Esophagus squamous epithelium (tissue), 5 donors: ENCODE measurements around the gene TXNDC11. TPM values are rescaled to one million over a fixed set of nuclear protein-coding genes. Genes with fewer than 3 reads are reported as not detected.

ENCODE experiments used
- DNase-seq: peaks from one replicate; lab custom pipeline; 2025; lab: John Stamatoyannopoulos, UW
- H3K27ac ChIP-seq, 4 donors: fragments of 200-600 bp; sonication (generic); one replicate each; pipeline ENCODE4 v1.5.1; 2016 to 2019; ENCODE audit warnings: mild to moderate bottlenecking in 1 of 4
- H3K27me3 ChIP-seq, 4 donors: fragments of 200-600 bp; sonication (generic); 1 replicate in 3 of 4; 2 replicates in 1 of 4; pipeline versions ENCODE4 v1.5.1 to v1.6.0; 2017 to 2021; ENCODE audit warnings: antibody characterized with exemption in 1 of 4
- H3K36me3 ChIP-seq, 3 donors: fragments of 200-600 bp; sonication (generic); one replicate each; pipeline ENCODE4 v1.5.1; 2016 to 2019
- H3K4me1 ChIP-seq, 3 donors: fragments of 200-600 bp; sonication (generic); one replicate each; pipeline ENCODE4 v1.5.1; 2017 to 2019
- H3K4me3 ChIP-seq, 4 donors: fragments of 200-600 bp; sonication (generic); 1 replicate in 3 of 4; 2 replicates in 1 of 4; pipeline ENCODE4 v1.5.1; 2016 to 2019; ENCODE audit warnings: mild to moderate bottlenecking in 2 of 4, moderate library complexity in 1 of 4
- H3K9me3 ChIP-seq, 3 donors: fragments of 200-600 bp; sonication (generic); one replicate each; pipeline ENCODE4 v1.5.1; 2016 to 2019
- CTCF ChIP-seq, 6 experiments: fragments of 450-650 bp in 4 of 6; fragments of 200-600 bp in 2 of 6; sonication (generic) in 2 of 6; IDR thresholded peaks; one replicate each; pipeline ENCODE4 v1.5.1; 2016 to 2019; ENCODE audit warnings: antibody characterized with exemption in 6 of 6, mild to moderate bottlenecking in 4 of 6, moderate library complexity in 4 of 6
- POLR2A ChIP-seq, 4 donors: fragments of 450-650 bp; IDR thresholded peaks; one replicate each; pipeline ENCODE4 v1.6.1; 2017; ENCODE audit warnings: antibody characterized with exemption in 4 of 4, mild to moderate bottlenecking in 4 of 4, moderate library complexity in 3 of 4
- WGBS, 2 donors: methylation state at CpG; one replicate each; pipeline ENCODE4 v1.1.5; 2018; 5-methylcytosine and 5-hydroxymethylcytosine counted together
- intact Hi-C: fragments of 100-400 bp; cut with DNase I; formaldehyde crosslinking; loops from one replicate; pipeline ENCODE4 v1.15.0; 2022
- total RNA-seq, 4 donors: library from RNA; depleted of rRNA; stranded (reverse); fragments of >200 nt; gene quantifications; one replicate each; pipeline ENCODE4 v1.1.0, GENCODE V29; 2016
- donor health status: DM: yes; HTN: yes; CAD: no.

TXNDC11 gene
- total RNA-seq, 4 donors from 2014 or later: 26.0 to 39.1 (median 35.9) TPM

- TF ChIP-seq CTCF (IDR thresholded peaks at IDR 0.05) (no peak), POLR2A (IDR thresholded peaks at IDR 0.05) (no peak)
- WGBS, 2 donors: 74 to 94% methylated on average over 7 to 12 of the region's 13 CpGs
- intact Hi-C loops: no loop called here
- DNase-seq: no peak
- peaks cover 8 to 89% (median 22%) of the 10 kb centered on the region in 3 donors for H3K36me3 ChIP-seq
- H3K4me3 ChIP-seq: no peak overlapping the region
- H3K27ac ChIP-seq: peak overlapping the region in 2 of 4 donors; percentile 87 to 90
- no peaks in the 10 kb centered on the region for H3K27me3 ChIP-seq
- H3K9me3 ChIP-seq: no peaks in the 10 kb centered on the region
- peaks cover 40 to 87% (median 69%) of the 10 kb centered on the region in 3 donors for H3K4me1 ChIP-seq
Measured at GRCh38 chr16:11679250-11679649, 63.4 kb downstream of the TXNDC11 start.

- H3K27ac ChIP-seq: peak overlapping the region; percentile 76 to 90 (median 86)
- WGBS, 2 donors: 53 to 57% methylated on average over 18 of the region's 18 CpGs
- no peak overlapping the region for H3K4me3 ChIP-seq
- peaks cover 51 to 96% (median 80%) of the 10 kb centered on the region in 3 donors for H3K4me1 ChIP-seq
- intact Hi-C loops: no loop called here
- H3K9me3 ChIP-seq: no peaks in the 10 kb centered on the region
- no peaks in the 10 kb centered on the region for H3K27me3 ChIP-seq
- no peak for DNase-seq
- TF ChIP-seq CTCF (IDR thresholded peaks at IDR 0.05): no peak
- TF ChIP-seq POLR2A (IDR thresholded peaks at IDR 0.05): no peak
- peaks cover 8 to 78% (median 22%) of the 10 kb centered on the region in 3 donors for H3K36me3 ChIP-seq
Measured at GRCh38 chr16:11677959-11678881, 64.4 kb downstream of the TXNDC11 start.

GRCh38 chr16:11677451-11677951, 65.2 kb downstream of the TXNDC11 start:
- no peak for TF ChIP-seq CTCF (IDR thresholded peaks at IDR 0.05)
- TF ChIP-seq POLR2A (IDR thresholded peaks at IDR 0.05): no peak
- WGBS, 2 donors: 31 to 42% methylated on average over 5 to 7 of the region's 9 CpGs
- H3K27ac ChIP-seq: peak overlapping the region; percentile 76 to 90 (median 86)
- peaks cover 58 to 98% (median 87%) of the 10 kb centered on the region in 3 donors for H3K4me1 ChIP-seq
- H3K9me3 ChIP-seq: no peaks in the 10 kb centered on the region
- H3K36me3 ChIP-seq: peaks cover 8 to 71% (median 22%) of the 10 kb centered on the region in 3 donors
- H3K27me3 ChIP-seq: no peaks in the 10 kb centered on the region
- intact Hi-C loops: no loop called here
- peak overlapping the region in 1 of 4 donors; percentile 22 for H3K4me3 ChIP-seq
- DNase-seq: no peak

GRCh38 chr16:11676799-11677198, 65.9 kb downstream of the TXNDC11 start:
- H3K27me3 ChIP-seq: no peaks in the 10 kb centered on the region
- H3K4me1 ChIP-seq: peaks cover 65 to 99% (median 87%) of the 10 kb centered on the region in 3 donors
- H3K27ac ChIP-seq: peak overlapping the region; percentile 76 to 90 (median 86)
- peak overlapping the region in 1 of 4 donors; percentile 22 for H3K4me3 ChIP-seq
- WGBS, 2 donors: 50% methylated on average over 9 to 13 of the region's 14 CpGs
- DNase-seq: no peak
- TF ChIP-seq POLR2A (IDR thresholded peaks at IDR 0.05): no peak
- TF ChIP-seq CTCF (IDR thresholded peaks at IDR 0.05): no peak
- H3K36me3 ChIP-seq: peaks cover 8 to 64% (median 22%) of the 10 kb centered on the region in 3 donors
- H3K9me3 ChIP-seq: no peaks in the 10 kb centered on the region
- intact Hi-C loops: no loop called here
